ENCODE measurements around the gene OXSR1. TPM values are rescaled to one million over a fixed set of nuclear protein-coding genes. Genes with fewer than 3 reads are reported as not detected.

OXSR1 gene
- total and polyA plus RNA-seq, 2 of the 13 experiments (the other 11 are each of a cell fraction or from before 2014, with no cell fraction given) = 27.4 to 32.6 TPM

GRCh38 chr3:38164952-38165721 is at the start of gene OXSR1 (continued):
- TF ChIP-seq CTCF (CRISPR knock-in tag; IDR thresholded peaks at IDR 0.05) (0 out of 2 replicates have a peak, but pooled peaks have one; percentile 0), ZNF883 (CRISPR knock-in tag; IDR thresholded peaks at IDR 0.05; ENCODE audit: not compliant biosample characterization) (peak; percentile 21), GFI1 (CRISPR knock-in tag; IDR thresholded peaks at IDR 0.05; ENCODE audit: borderline replicate concordance) (0 out of 2 replicates have a peak, but pooled peaks have one; percentile 44), ATF7 (IDR thresholded peaks at IDR 0.05) (peak; percentile 94), ATF7 (CRISPR knock-in tag; IDR thresholded peaks at IDR 0.05) (no peak), PLSCR1 (CRISPR knock-in tag; IDR thresholded peaks at IDR 0.05; ENCODE audit: borderline replicate concordance) (no peak; the same call in 1 of the 2 replicates), KDM4B (CRISPR knock-in tag; IDR thresholded peaks at IDR 0.05) (peak; percentile 70), NFAT5 (CRISPR knock-in tag; IDR thresholded peaks at IDR 0.05) (0 out of 2 replicates have a peak, but pooled peaks have one; percentile 32), SRSF1 (optimal IDR thresholded peaks at IDR 0.05; ENCODE audit: low read depth, low read length) (no peak), ZNF570 (CRISPR knock-in tag; IDR thresholded peaks at IDR 0.05; ENCODE audit: borderline replicate concordance) (no peak), ZNF768 (CRISPR knock-in tag; IDR thresholded peaks at IDR 0.05) (peak; percentile 64; the same call in 1 of the 2 replicates), NR2F1 (CRISPR knock-in tag; IDR thresholded peaks at IDR 0.05) (peak; percentile 45 to 51; a peak in 1 of 4 replicates), DRAP1 (CRISPR knock-in tag; IDR thresholded peaks at IDR 0.05) (peak; percentile 64), TRIM22 (IDR thresholded peaks at IDR 0.05) (no peak), GMEB1 (CRISPR knock-in tag; IDR thresholded peaks at IDR 0.05; ENCODE audit: borderline replicate concordance) (peak; percentile 99), ZNF225 (CRISPR knock-in tag; IDR thresholded peaks at IDR 0.05) (no peak), RAD21 (CRISPR knock-in tag; IDR thresholded peaks at IDR 0.05) (0 out of 2 replicates have a peak, but pooled peaks have one; percentile 8)
